Ishikawa (cell line): ENCODE results near the gene BEND6.
A peak's percentile ranks its signal among the peaks of the same experiment; 100 is the strongest.

Source experiments
- CEBPB ChIP-seq: IDR thresholded peaks from 2 replicates; pipeline ENCODE4 v1.6.1; 2012
- CREB1 ChIP-seq: IDR thresholded peaks from 2 replicates; pipeline ENCODE4 v1.6.1; 2012; ENCODE audit warnings: low read depth
- EGR1 ChIP-seq: IDR thresholded peaks from 2 replicates; pipeline ENCODE4 v1.6.1; 2012
- EP300 ChIP-seq: IDR thresholded peaks from 2 replicates; pipeline ENCODE4 v1.6.1; 2012; ENCODE audit warnings: borderline replicate concordance
- FOXM1 ChIP-seq: IDR thresholded peaks from 2 replicates; pipeline ENCODE4 v1.6.1; 2012; ENCODE audit warnings: low read depth, borderline replicate concordance
- MAX ChIP-seq: IDR thresholded peaks from 2 replicates; pipeline ENCODE4 v1.6.1; 2012
- NFIC ChIP-seq: IDR thresholded peaks from 2 replicates; pipeline ENCODE4 v1.6.1; 2012
- RAD21 ChIP-seq: IDR thresholded peaks from 2 replicates; pipeline ENCODE4 v1.6.1; 2012; ENCODE audit warnings: low read depth
- REST ChIP-seq: IDR thresholded peaks from 2 replicates; pipeline ENCODE4 v1.6.1; 2012; ENCODE audit warnings: low read depth, mild to moderate bottlenecking
- TAF1 ChIP-seq: IDR thresholded peaks from 2 replicates; pipeline ENCODE4 v1.6.1; 2012; ENCODE audit warnings: low read depth, mild to moderate bottlenecking
- TCF12 ChIP-seq: IDR thresholded peaks from 2 replicates; pipeline ENCODE4 v1.6.1; 2012; ENCODE audit warnings: low read depth
- TEAD4 ChIP-seq: IDR thresholded peaks from 2 replicates; pipeline ENCODE4 v1.6.1; 2012
- USF1 ChIP-seq: IDR thresholded peaks from 2 replicates; pipeline ENCODE4 v1.6.1; 2012
- YY1 ChIP-seq: IDR thresholded peaks from 2 replicates; pipeline ENCODE4 v1.6.1; 2012; ENCODE audit warnings: low read depth
- ZBTB7A ChIP-seq: IDR thresholded peaks from 2 replicates; pipeline ENCODE4 v1.6.1; 2012; ENCODE audit warnings: low read depth

BEND6 gene

GRCh38 chr6:56992703-56993102 lies 37.8 kb downstream of the BEND6 start:
- TF ChIP-seq CEBPB (no peak), REST (no peak), YY1 (no peak), RAD21 (no peak), MAX (no peak)

- TF ChIP-seq YY1 (no peak), ZBTB7A (no peak), RAD21 (peak; percentile 35)
Observed at GRCh38 chr6:56995347-56995902, 40.5 kb downstream of the BEND6 start.

- TF ChIP-seq EP300 (no peak), EGR1 (no peak), NFIC (no peak), ZBTB7A (no peak), TAF1 (no peak), MAX (no peak), CREB1 (no peak), REST (no peak), RAD21 (no peak)
Observed at GRCh38 chr6:56996401-56996800, 41.5 kb downstream of the BEND6 start.

- no peak for TF ChIP-seq TEAD4
Observed at GRCh38 chr6:56999049-56999448, 44.1 kb downstream of the BEND6 start.

GRCh38 chr6:57002197-57002596 lies 47.3 kb downstream of the BEND6 start:
- TF ChIP-seq YY1: no peak
- TF ChIP-seq NFIC: no peak
- TF ChIP-seq CREB1: no peak
- TF ChIP-seq MAX: no peak
- no peak for TF ChIP-seq REST
- no peak for TF ChIP-seq USF1
- TF ChIP-seq CEBPB: no peak
- TF ChIP-seq RAD21: no peak
- no peak for TF ChIP-seq EP300
- no peak for TF ChIP-seq TEAD4
- no peak for TF ChIP-seq ZBTB7A
- TF ChIP-seq TAF1: no peak
- TF ChIP-seq EGR1: no peak
- no peak for TF ChIP-seq TCF12
- TF ChIP-seq FOXM1: no peak

- TF ChIP-seq ZBTB7A (no peak), TCF12 (no peak), CREB1 (no peak), TAF1 (no peak), USF1 (no peak), REST (no peak), FOXM1 (no peak), EGR1 (no peak), CEBPB (no peak), MAX (no peak), YY1 (no peak), EP300 (no peak), RAD21 (no peak)
Observed at GRCh38 chr6:57004292-57004691, 49.4 kb downstream of the BEND6 start.
